Measurements from ENCODE around the gene TSPAN18. TPM values are rescaled to one million over a fixed set of nuclear protein-coding genes. Genes with fewer than 3 reads are reported as not detected.

Gene TSPAN18
- total and polyA plus RNA-seq, 2 of the 8 experiments (the other 6 are each of a cell fraction or from before 2014, with no cell fraction given): 5.2 to 10.2 TPM

GRCh38 chr11:44976576-44976975 is 249.8 kb downstream of the TSPAN18 start (continued):
- no peak for TF ChIP-seq POU5F1 (IDR thresholded peaks at IDR 0.05; ENCODE audit: low read depth, low read length)
- TF ChIP-seq JUND (IDR thresholded peaks at IDR 0.05; ENCODE audit: low read length): no peak
- TF ChIP-seq YY1 (IDR thresholded peaks at IDR 0.05; ENCODE audit: low read depth, low read length): no peak
- TF ChIP-seq SRF (IDR thresholded peaks at IDR 0.05; ENCODE audit: low read depth, low read length): no peak
